GM20431 (cell line): ENCODE results near the gene MMP11.
"Not testable (repeated sequence)": the region's sequence is repeated elsewhere in the genome, so short reads cannot be mapped to it uniquely, and the experiment has no call there.

Source experiments
- in situ Hi-C: fragments of 300-500 bp; cut with MseI, MboI; formaldehyde crosslinking; loops from one replicate; pipeline ENCODE4 v1.15.0; 2020; ENCODE audit warnings: low sequenced_read_pairs; ENCODE audit not compliant: unreplicated experiment

MMP11 gene

GRCh38 chr22:23772649-23773473 lies at the start of gene MMP11:
Gene MMP11, plus strand, starts transcription at chr22:23772849. Its CDS starts 22 bp downstream, at chr22:23772871.
- in situ Hi-C loops = no loop called here

- in situ Hi-C loops = not testable (repeated sequence)
These were observed 44.5 kb upstream of the MMP11 start for GRCh38 chr22:23728108-23728507.

GRCh38 chr22:23737696-23738095 lies 35.0 kb upstream of the MMP11 start:
- in situ Hi-C loops = no loop called here

- in situ Hi-C loops = no loop called here
These were observed 30.0 kb upstream of the MMP11 start for GRCh38 chr22:23742505-23743264.

DNA sequence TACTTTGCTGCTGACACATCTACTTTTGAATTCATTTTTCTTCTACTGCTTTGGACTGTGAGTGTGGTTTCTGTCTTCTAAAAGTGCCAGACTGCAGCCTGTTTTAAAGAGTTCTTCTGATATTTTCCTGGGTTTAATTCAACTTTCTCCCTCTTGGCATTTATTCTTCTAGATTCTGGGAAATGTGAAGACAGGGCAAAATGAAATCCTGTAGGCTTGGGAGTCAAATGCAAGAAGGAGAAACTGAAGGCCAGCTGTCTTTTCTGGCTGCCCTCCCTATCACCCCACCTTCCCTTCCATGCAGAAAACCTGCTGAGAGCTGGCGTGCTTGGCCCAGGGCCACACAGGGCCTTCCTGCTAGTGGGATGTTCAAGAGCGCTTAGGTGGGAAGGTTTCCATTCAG lies 29.3 kb upstream of the MMP11 start:
- in situ Hi-C loops = no loop called here

- in situ Hi-C loops = no loop called here
These were observed 28.6 kb upstream of the MMP11 start for GRCh38 chr22:23744001-23744400.

DNA sequence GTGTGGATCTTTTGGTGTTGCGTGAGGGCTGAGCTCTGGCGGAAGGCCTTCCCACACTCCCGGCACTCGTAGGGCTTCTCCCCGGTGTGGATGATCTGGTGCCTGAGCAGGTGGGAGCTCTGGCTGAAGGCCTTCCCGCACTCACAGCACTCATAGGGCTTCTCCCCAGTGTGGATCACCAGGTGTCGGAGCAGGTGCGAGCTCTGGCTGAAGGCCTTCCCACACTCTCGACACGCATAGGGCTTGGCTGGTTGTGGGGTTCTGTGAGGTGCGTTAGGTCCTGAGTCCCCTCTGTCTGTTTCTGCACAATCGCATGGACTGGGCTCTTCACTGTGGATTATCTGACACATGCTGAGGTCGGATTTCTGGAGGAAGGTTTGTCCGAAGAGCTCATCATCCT lies 28.2 kb upstream of the MMP11 start:
- in situ Hi-C loops = no loop called here

DNA sequence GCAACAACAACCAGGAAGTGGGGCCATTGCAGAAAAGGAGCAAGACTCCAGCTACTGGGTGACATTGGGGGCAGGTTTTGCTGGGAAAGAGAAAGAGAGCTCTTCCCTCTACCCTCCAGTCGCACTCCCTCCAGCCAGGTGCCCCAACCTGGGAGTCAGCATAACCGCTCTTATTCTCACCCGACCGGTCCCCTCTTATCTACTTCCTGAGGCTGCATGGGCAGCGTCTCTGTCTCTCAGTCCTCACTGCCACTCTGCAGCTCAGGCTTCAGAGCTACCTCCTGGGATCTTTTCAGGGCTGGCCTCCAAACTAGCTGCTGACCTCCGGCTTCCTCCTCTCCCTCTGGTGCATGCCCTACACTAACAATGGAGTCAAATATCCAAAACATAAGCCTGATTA lies 26.9 kb upstream of the MMP11 start:
- in situ Hi-C loops = no loop called here

- in situ Hi-C loops = no loop called here
These were observed 22.8 kb upstream of the MMP11 start for GRCh38 chr22:23749841-23750301.

DNA sequence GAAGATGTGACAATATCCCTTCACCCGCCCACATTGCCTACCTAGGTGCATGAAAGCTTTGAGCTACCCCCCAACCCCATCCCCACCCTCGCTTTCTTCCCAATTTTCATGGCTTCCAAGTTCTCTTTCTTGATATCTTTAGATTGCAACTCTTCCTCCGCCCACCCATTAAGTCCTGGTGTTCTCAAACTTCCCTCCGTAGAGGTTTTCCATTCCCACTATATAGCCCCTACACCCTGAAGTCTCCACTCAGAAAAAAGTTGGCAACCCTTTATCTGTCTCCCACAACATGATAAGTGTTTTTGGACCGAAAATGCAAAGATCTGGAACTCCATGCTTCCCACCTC lies 22.3 kb upstream of the MMP11 start:
- in situ Hi-C loops = no loop called here

- in situ Hi-C loops = no loop called here
These were observed 21.8 kb upstream of the MMP11 start, which contains the start of gene ZNF70 for GRCh38 chr22:23750714-23751440. Gene ZNF70, minus strand, starts transcription at chr22:23751112. Its CDS starts 5,972 bp downstream, at chr22:23745140.

- in situ Hi-C loops = no loop called here
These were observed 21.1 kb upstream of the MMP11 start for GRCh38 chr22:23751441-23751996.

- in situ Hi-C loops = no loop called here
These were observed 20.5 kb upstream of the MMP11 start for GRCh38 chr22:23752090-23752691.

GRCh38 chr22:23752750-23753149 lies 19.9 kb upstream of the MMP11 start:
- in situ Hi-C loops = no loop called here

DNA sequence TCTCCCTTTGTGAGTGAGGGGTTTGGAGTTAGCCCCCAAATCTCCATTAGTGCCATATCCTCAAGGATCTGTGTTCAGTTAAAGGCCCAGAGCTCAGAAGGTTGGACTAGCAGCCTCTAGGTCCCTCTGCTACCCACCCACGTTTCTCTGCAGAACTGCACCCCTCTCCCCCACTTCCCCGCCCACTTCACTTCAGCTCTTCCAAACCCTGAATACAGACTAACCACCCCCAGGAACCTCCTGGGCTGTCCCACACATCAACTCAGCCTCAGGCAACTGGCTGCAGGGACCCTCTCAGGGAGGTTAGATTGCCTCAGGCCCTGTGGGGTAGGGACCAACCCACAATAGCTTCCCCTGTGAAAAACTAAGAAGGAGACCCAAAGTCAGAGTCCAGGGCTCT lies 19.3 kb upstream of the MMP11 start:
- in situ Hi-C loops = no loop called here

GRCh38 chr22:23754220-23754919 lies 18.3 kb upstream of the MMP11 start, which contains the start of gene VPREB3:
Gene VPREB3, minus strand, starts transcription at chr22:23754425. Its CDS starts 62 bp downstream, at chr22:23754363.
- in situ Hi-C loops = no loop called here

GRCh38 chr22:23754980-23755636 lies 17.5 kb upstream of the MMP11 start:
- in situ Hi-C loops = no loop called here

DNA sequence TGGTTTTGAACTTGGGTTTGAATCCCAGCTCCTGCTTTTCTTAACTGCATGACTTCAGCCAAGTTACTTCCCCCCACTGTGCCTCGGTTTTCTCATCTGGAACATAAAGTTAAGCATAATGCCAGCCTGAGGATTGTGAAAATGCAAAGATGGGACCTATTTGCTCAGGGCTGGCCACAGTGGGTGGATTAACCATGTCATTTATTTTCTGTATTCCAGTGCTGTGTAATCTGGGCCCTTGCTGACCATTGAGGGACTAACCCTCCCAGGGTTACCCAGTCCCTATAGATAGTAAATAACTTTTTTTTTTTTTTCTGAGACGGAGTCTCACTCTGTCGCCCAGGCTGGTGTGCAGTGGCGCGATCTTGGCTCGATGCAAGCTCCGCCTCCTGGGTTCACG lies 16.9 kb upstream of the MMP11 start:
- in situ Hi-C loops = no loop called here

DNA sequence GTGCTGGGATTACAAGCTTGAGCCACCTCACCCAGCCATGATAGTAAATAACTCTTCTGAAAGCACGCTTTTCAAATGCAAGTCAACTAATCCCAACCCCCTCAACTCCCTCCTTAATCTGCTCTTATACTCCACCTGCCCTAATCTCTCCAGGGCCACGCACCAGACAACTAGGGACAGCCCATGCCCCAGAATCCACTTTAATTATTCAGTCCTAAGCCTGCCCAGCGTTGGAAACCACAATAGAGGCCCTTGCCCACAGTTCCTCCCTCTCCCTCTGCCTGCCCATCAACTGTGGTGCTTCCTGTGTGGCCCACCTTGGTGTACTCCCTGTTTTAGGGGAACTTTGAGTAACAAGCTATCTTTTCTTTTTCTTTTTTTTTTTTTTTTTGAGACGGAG lies 15.8 kb upstream of the MMP11 start:
- in situ Hi-C loops = no loop called here
